ENCODE measurements around the gene TFAP2E. TPM values are rescaled to one million over a fixed set of nuclear protein-coding genes. Genes with fewer than 3 reads are reported as not detected.
A peak's percentile ranks its signal among the peaks of the same experiment; 100 is the strongest.

Gene TFAP2E
- total and polyA plus RNA-seq, 8 donors = 0.37 to 44.3 (median 1.8) TPM; not detected in 3

DNA sequence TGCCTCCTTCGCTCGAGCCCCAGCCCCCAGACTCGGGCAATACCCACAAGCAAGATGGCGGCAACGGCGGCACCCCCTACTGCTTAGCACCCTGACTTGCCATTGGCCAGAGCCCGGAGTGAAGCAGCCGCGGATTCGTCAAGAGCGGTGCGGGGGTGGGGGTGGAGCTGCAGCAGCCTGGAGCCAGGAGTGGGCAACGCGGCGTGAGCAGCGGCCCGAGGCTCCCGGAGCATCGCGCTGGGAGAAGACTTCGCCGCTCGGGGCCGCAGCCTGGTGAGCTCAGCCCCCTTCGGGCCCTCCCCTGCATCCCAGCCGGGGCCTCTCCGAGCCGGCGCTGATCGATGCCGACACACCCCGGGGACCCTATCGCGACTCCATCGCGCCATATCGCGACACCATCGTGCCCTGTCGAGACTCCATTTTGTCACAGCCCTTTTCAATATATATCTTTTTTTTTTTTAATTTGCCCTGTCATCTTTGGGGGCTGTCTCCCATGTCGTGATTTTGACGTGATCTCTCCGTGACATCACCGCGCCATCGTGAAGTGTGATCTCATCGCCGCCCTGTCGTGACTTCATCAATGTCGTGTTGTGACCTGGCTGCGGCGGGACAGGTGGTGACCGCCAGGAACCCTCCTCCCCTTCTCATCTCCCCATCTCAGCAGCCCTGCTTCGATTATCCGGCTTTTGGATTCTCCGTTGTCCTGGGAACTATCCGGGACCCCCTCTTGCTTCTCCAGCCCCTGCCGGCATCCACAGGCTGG is 15.3 kb upstream of the TFAP2E start, which contains the start of gene NCDN:
NCDN (plus strand) TSS at position 189 of the 763 bp plus-strand sequence; CDS start at position 581, 392 bp downstream.
- TF ChIP-seq POLR2A (IDR thresholded peaks at IDR 0.05) (no peak), POLR2AphosphoS5 (IDR thresholded peaks at IDR 0.05) (peak in 1 of 3 donors; percentile 53), EP300 (IDR thresholded peaks at IDR 0.05) (no peak)
- TF ChIP-seq, protein P1, sequence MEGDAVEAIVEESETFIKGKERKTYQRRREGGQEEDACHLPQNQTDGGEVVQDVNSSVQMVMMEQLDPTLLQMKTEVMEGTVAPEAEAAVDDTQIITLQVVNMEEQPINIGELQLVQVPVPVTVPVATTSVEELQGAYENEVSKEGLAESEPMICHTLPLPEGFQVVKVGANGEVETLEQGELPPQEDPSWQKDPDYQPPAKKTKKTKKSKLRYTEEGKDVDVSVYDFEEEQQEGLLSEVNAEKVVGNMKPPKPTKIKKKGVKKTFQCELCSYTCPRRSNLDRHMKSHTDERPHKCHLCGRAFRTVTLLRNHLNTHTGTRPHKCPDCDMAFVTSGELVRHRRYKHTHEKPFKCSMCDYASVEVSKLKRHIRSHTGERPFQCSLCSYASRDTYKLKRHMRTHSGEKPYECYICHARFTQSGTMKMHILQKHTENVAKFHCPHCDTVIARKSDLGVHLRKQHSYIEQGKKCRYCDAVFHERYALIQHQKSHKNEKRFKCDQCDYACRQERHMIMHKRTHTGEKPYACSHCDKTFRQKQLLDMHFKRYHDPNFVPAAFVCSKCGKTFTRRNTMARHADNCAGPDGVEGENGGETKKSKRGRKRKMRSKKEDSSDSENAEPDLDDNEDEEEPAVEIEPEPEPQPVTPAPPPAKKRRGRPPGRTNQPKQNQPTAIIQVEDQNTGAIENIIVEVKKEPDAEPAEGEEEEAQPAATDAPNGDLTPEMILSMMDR (IDR thresholded peaks at IDR 0.05) = no peak
- H3K9me3 ChIP-seq = no peaks in the 10 kb centered on the region
- intact Hi-C loops (cut with DNase I; ENCODE audit: low total_unique reads) = no loop called here
- no peaks in the 10 kb centered on the region for H3K27me3 ChIP-seq
- H3K36me3 ChIP-seq = peaks cover 3 to 31% (median 26%) of the 10 kb centered on the region in 4 donors
- peaks cover 53 to 87% (median 76%) of the 10 kb centered on the region in 4 donors for H3K4me1 ChIP-seq
- DNase-seq = peak; percentile 96 to 99
- 0 to 1% (median 0%) methylated on average over 36 to 58 of the region's 58 CpGs for WGBS, 5 donors
- peak within 1 kb of the TSS; percentile 70 to 97 (median 87) for H3K4me3 ChIP-seq
- peak within 1 kb of the TSS; percentile 96 to 99 (median 98) for H3K27ac ChIP-seq

DNA sequence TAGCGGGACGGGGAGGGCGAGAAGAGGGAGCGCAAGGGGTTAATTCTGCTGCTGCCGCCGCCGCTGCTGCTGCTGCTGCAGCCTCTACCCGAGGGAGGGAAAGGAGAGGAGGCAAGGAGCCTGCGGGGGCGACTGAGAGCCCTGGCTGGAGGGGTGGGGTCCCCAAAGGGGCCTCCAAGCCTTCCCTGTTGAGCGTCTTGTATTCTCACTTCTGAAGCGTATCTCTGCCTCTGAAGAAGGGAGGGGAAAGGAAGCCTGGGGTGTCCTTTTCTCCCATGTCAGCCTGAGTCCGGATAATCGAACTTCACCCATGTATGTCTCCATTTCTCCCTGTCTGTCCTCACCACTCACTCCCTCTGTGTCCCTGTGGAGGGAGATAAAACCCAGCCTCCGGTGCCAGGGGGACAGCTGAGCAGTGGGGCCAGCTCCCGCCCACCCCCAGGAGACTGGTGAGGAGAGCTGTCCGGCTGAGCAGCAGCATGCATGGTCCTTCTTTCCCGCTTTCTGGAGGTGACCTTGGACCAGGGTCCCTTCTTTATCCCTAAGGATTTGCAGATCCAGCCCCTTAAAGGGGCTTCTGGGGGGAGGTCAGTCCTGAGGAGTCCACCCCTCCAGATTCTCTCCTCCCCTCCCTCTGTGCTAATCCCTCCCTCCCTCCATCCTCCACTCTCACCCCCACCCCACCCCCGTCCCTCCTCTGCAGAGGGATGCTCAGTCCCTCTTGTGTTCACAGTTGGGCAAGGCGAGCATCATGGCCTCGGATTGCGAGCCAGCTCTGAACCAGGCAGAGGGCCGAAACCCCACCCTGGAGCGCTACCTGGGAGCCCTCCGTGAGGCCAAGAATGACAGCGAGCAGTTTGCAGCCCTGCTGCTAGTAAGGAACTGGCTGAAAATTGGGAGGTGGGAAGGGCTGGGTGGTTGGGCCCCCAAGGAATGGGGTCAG is 14.5 kb upstream of the TFAP2E start:
- DNase-seq = peak in 1 of 2 donors; percentile 73
- Histone ChIP-seq H3K27me3 (no peaks in the 10 kb centered on the region), H3K4me3 (peak overlapping the region; percentile 70 to 97 (median 87)), H3K27ac (peak overlapping the region; percentile 96 to 99 (median 98)), H3K36me3 (peaks cover 0 to 32% (median 25%) of the 10 kb centered on the region in 4 donors), H3K9me3 (no peaks in the 10 kb centered on the region), H3K4me1 (peaks cover 53 to 80% (median 71%) of the 10 kb centered on the region in 4 donors)
- WGBS, 5 donors = 13 to 32% (median 31%) methylated on average over 18 to 26 of the region's 26 CpGs
- intact Hi-C loops (cut with DNase I; ENCODE audit: low total_unique reads) = no loop called here
- TF ChIP-seq, protein P1 (IDR thresholded peaks at IDR 0.05) = no peak
- no peak for TF ChIP-seq POLR2AphosphoS5 (IDR thresholded peaks at IDR 0.05)
- TF ChIP-seq POLR2A (IDR thresholded peaks at IDR 0.05) = no peak
- no peak for TF ChIP-seq EP300 (IDR thresholded peaks at IDR 0.05)

DNA sequence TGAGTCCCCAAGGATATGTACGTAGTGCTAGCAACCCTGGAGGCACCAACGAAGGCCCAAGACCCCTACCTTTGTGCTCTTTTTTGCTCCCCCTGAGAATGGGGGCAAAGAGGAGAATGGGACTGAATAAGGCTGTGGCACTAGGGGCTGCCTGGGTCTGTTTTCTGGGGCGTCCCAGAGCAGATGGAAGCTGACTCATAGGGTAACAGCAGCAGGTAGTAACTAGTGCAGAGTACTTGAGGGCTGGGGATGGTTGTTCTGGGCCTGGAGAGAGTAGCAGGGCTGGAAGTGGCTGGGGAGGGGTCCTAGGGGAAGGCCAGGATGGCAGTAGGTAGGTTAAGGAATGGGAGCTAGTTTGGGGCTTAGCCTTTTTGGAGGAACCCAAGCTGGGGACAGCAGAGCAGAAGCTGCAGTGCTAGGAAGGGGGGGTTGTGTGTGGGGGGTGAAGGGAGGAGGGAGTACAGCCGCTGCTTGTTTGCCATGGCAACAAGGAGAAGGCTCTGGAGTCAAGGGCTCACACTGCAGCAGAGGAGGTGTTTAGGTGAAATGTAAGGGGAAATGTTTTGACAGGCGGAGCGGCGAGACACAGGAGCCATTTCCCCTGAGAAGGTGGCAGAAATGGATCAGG is 13.7 kb upstream of the TFAP2E start:
- Histone ChIP-seq H3K4me3 (peak overlapping the region in 1 of 4 donors; percentile 93), H3K27ac (peak overlapping the region in 3 of 5 donors; percentile 40 to 99 (median 97)), H3K27me3 (no peaks in the 10 kb centered on the region), H3K36me3 (peaks cover 0 to 35% (median 29%) of the 10 kb centered on the region in 4 donors), H3K4me1 (peaks cover 45 to 73% (median 64%) of the 10 kb centered on the region in 4 donors), H3K9me3 (no peaks in the 10 kb centered on the region)
- WGBS, 5 donors = 70 to 85% (median 80%) methylated on average over 7 of the region's 7 CpGs
- no peak for TF ChIP-seq POLR2A (IDR thresholded peaks at IDR 0.05)
- TF ChIP-seq, protein P1 (IDR thresholded peaks at IDR 0.05) = no peak
- TF ChIP-seq EP300 (IDR thresholded peaks at IDR 0.05) = no peak
- TF ChIP-seq POLR2AphosphoS5 (IDR thresholded peaks at IDR 0.05) = no peak
- intact Hi-C loops (cut with DNase I; ENCODE audit: low total_unique reads) = no loop called here
- peak in 1 of 2 donors; percentile 35 for DNase-seq

Measured in stomach (tissue), 9 donors.